ENCODE results near the gene TCERG1L.

The TCERG1L gene

DNA sequence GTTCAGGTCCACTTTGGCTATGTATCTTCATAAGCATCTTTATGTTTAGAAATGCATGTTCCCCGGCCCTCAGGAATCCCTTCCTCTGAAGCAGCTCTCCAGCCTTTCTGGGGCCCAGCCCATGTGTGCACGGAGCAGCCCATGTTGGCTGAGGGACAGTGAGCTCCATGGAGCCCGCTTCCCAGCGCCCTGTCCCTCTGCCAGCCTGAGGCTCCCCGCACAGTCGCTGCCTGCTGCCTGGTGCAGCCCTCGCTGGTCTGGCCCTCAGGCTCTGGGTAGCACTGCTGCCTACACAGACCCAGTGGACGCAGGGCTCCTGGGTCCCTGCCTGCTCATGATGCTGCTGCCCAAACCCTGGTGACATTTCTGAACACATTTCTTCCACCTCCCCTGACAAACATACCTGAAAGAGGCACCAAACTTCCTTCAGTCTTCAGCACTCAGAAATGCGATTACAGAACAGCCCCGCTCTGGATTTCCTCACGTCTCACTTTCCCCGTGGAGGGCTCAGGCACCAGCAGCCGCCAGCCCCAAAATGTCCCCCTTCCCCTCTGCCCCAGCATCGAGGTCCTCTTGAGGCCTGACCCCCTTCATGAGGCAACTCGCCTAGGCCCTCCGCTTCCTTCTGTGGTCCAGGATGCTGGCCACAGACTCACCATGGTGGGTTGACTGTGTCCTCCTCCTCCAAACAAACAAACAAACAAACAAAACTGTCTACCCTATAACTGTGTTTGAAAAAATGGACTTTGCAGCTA is 5.0 kb upstream of the TCERG1L start:
- POLR2A ChIA-PET: no interaction called here
- TF ChIP-seq, protein P1, sequence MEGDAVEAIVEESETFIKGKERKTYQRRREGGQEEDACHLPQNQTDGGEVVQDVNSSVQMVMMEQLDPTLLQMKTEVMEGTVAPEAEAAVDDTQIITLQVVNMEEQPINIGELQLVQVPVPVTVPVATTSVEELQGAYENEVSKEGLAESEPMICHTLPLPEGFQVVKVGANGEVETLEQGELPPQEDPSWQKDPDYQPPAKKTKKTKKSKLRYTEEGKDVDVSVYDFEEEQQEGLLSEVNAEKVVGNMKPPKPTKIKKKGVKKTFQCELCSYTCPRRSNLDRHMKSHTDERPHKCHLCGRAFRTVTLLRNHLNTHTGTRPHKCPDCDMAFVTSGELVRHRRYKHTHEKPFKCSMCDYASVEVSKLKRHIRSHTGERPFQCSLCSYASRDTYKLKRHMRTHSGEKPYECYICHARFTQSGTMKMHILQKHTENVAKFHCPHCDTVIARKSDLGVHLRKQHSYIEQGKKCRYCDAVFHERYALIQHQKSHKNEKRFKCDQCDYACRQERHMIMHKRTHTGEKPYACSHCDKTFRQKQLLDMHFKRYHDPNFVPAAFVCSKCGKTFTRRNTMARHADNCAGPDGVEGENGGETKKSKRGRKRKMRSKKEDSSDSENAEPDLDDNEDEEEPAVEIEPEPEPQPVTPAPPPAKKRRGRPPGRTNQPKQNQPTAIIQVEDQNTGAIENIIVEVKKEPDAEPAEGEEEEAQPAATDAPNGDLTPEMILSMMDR (IDR thresholded peaks at IDR 0.05; ENCODE audit: control extremely low read depth, extremely low read depth, low read depth, missing control alignments): no peak
- DNase-seq (ENCODE audit: extremely low spot score): no peak
- CTCF ChIA-PET: no interaction called here

DNA sequence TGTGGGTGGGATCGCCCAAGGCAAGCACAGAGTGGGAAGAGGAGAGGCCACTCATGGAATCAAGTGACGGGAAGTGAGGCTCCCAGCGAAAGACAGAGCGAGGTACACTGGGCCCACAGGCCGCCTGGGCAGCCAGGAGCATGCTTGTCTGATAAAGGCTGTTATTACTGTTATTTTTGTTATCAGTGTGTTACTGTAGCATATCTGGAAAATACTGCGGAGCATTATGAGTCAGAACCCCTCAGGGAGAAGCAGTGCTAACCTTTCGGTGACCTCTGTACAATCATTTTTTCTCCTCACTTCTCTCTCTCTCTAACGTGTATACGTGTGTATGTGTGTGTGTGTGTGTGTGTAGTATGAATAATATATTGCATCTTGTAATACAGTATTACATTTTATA is 3.8 kb upstream of the TCERG1L start:
- DNase-seq (ENCODE audit: extremely low spot score): no peak
- TF ChIP-seq, protein P1 (IDR thresholded peaks at IDR 0.05; ENCODE audit: control extremely low read depth, extremely low read depth, low read depth, missing control alignments): no peak
- CTCF ChIA-PET: no interaction called here
- POLR2A ChIA-PET: no interaction called here

DNA sequence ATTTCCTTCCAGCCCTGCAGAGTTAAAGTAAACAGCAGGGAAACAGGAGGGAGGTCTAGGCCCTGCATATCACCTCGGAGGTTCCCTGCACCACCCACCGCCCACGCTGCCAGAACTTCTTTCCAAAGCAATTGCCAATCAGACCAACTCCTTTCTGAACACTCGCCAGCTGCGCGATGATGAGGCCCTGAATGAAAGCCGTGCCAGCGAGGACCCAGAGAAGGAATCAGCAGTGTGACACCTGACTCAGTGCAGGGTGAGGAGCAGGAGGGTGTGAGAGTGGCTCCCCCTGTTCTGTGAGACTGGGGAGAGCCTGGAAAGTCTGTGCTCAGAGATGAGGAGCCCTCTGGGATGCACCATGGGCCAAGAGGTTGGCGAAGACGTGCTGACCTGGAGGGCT is 3.3 kb upstream of the TCERG1L start:
- CTCF ChIA-PET: no interaction called here
- no peak for DNase-seq (ENCODE audit: extremely low spot score)
- TF ChIP-seq, protein P1 (IDR thresholded peaks at IDR 0.05; ENCODE audit: control extremely low read depth, extremely low read depth, low read depth, missing control alignments): no peak
- POLR2A ChIA-PET: no interaction called here

DNA sequence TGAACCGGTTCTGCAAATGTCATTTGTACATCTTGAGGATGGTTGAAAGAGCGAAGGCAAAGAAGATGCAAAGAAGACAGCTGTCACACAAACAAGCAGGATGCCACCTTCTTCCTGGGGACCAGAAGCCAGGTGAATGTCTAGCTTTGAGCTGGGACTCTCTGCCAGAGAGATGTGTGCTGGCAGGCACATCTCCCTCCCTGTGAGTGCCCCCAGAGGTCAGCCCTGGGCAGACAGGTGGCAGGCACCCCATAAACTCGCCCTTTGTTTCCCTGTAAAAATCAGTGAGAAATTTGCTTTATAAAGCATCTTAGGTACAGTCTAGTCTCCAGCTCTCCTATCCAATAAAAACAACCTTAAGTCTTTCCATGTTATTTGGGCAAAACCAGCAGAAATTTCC is 2.6 kb upstream of the TCERG1L start:
- CTCF ChIA-PET: no interaction called here
- DNase-seq (ENCODE audit: extremely low spot score): no peak
- TF ChIP-seq, protein P1 (IDR thresholded peaks at IDR 0.05; ENCODE audit: control extremely low read depth, extremely low read depth, low read depth, missing control alignments): no peak
- POLR2A ChIA-PET: no interaction called here

DNA sequence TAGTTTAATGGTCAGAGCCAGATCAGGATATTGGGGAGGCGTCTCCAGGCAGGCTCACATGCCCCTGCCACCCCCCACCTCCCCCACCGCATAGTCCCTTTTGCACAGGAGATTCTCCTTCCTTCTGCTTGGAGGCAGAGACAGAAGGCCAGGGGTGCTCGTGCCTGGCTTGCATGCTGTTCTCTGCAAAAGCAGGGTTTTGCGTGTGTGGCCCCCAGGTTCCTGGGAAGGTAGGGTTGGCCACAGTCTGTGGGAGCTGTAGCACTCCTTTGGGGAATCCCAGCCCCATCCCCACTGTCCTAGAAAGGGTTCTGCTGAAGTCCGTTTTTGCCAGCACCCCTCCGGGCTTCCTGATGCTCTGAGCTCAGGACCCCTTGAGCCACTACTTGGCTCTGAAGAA is 1.9 kb upstream of the TCERG1L start:
- CTCF ChIA-PET: no interaction called here
- POLR2A ChIA-PET: no interaction called here
- TF ChIP-seq, protein P1 (IDR thresholded peaks at IDR 0.05; ENCODE audit: control extremely low read depth, extremely low read depth, low read depth, missing control alignments): no peak
- DNase-seq (ENCODE audit: extremely low spot score): no peak

DNA sequence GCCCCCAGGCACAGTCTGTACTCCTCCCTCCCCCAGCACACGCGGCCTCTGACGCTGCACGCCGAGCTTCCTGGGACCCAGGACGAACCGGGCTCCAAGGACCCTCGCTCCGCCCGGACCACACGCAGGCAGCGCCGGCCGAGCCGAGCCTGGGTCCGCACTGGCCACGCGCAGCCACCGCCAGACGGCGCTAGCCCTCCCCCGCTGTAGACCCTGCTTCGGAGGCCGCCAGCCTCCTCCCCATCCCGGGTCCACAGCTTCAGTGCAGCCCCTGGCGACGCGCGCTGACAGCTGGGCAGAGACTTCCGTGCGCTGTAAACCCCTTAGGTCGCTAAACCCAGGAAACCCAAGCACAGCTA is 936 bp upstream of the TCERG1L start:
- TF ChIP-seq, protein P1 (IDR thresholded peaks at IDR 0.05; ENCODE audit: control extremely low read depth, extremely low read depth, low read depth, missing control alignments): no peak
- DNase-seq (ENCODE audit: extremely low spot score): no peak
- POLR2A ChIA-PET: no interaction called here
- CTCF ChIA-PET: no interaction called here

DNA sequence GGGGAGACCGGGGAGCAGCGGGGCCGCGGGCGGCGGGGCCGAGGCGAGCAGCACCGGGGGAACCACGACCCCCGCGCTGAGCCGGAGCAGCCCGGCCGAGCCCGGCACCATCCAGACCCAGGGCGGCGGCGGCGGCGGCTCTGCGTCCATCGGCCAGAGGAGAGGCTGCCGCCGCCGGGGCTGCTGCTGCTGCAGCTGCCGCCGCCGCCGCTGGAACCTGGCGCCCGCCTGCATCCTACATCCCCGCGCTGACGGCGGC is 190 bp downstream of the TCERG1L start:
- ChIA-PET CTCF (no interaction called here), POLR2A (no interaction called here)
- no peak for DNase-seq (ENCODE audit: extremely low spot score)
- TF ChIP-seq, protein P1 (IDR thresholded peaks at IDR 0.05; ENCODE audit: control extremely low read depth, extremely low read depth, low read depth, missing control alignments): no peak
